ENCODE results near the gene ISG20L2.

DNA sequence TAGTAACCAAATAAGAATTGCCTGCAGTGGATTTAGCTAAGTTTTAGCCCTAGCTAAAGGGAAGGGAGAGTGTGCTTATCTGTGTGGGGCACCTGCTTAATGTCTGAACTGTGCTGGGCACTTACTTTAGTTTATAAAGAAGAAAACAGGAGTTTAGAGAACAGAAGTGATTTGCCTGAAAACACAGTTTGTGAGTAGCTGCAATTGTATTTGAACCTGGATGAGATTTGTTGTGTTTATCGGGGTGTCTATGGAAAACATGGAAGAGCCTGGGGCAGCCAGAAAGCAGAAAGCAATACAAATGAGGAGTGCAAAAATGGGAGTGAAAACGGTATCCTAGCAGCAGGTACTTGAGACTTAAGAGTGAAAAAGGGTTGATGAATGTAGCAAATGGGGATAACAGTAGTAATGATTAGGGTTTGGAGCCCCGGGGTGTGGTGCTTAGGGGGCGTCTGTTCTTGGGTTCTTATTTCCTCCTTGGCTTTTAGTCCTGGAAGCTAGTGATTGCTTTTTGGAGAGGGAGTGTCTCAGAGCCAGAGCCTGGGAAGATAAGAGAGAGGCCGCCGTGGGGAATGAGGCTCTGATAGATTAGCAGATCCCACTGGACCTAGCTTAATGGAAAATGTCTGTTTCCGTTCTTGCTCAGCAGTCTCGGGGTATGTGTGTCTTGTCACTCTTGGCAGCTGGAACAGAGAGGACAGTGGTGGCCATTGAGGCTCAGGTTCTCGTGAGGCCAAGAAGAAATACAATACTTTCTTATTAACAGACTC is 44.3 kb upstream of the ISG20L2 start:
- no peak for TF ChIP-seq CTCF (IDR thresholded peaks at IDR 0.05)
- no peak for TF ChIP-seq POLR2A (IDR thresholded peaks at IDR 0.05)
